Measurements from ENCODE around the gene GAN. TPM values are rescaled to one million over a fixed set of nuclear protein-coding genes. Genes with fewer than 3 reads are reported as not detected.

GAN gene
- total RNA-seq, 2 experiments from 2014 or later: 11.5 to 12.3 TPM

- Mint-ChIP-seq H3K36me3 (ENCODE audit: low read depth) (no peaks in the 10 kb centered on the region), H3K27ac (peak overlapping the region; percentile 71), H3K9me3 (no peaks in the 10 kb centered on the region), H3K4me1 (ENCODE audit: low read depth) (peaks cover 55% of the 10 kb centered on the region), H3K4me3 (peak overlapping the region; percentile 85), H3K27me3 (no peaks in the 10 kb centered on the region)
- CTCF ChIA-PET: interaction anchor here (0.7 to 2.0 kb wide), 6 partner anchors 8 to 311 kb away, joined by 3 to 9 read pairs (median 3); no protein-coding TSS in a partner anchor
- peak; percentile 51 for DNase-seq
- peak; percentile 29 for ATAC-seq
- TF ChIP-seq CTCF (IDR thresholded peaks at IDR 0.05): no peak
- POLR2A ChIA-PET: interaction anchor here (0.6 to 1.5 kb wide), 6 partner anchors 10 to 586 kb away, joined by 3 to 5 read pairs (median 3); partner anchors contain the start of genes CENPN and CMC2
- intact Hi-C loops (cut with micrococcal nuclease): no loop called here
Measured at GRCh38 chr16:81315271-81316175, 761 bp downstream of the GAN start.

- TF ChIP-seq CTCF (IDR thresholded peaks at IDR 0.05): no peak
- Mint-ChIP-seq H3K4me1 (ENCODE audit: low read depth) (peaks cover 55% of the 10 kb centered on the region), H3K27me3 (no peaks in the 10 kb centered on the region), H3K36me3 (ENCODE audit: low read depth) (no peaks in the 10 kb centered on the region), H3K4me3 (peak overlapping the region; percentile 83), H3K27ac (no peak overlapping the region), H3K9me3 (no peaks in the 10 kb centered on the region)
- ATAC-seq (no peak), DNase-seq (peak; percentile 4)
- intact Hi-C loops (cut with micrococcal nuclease): no loop called here
- ChIA-PET POLR2A (no interaction called here), CTCF (interaction anchor here (0.7 to 1.0 kb wide), 3 partner anchors 9 to 311 kb away, joined by 3 read pairs; no protein-coding TSS in a partner anchor)
Measured at GRCh38 chr16:81316176-81316496, 1.4 kb downstream of the GAN start.

GRCh38 chr16:81318711-81319110, 3.9 kb downstream of the GAN start:
- POLR2A ChIA-PET: no interaction called here
- intact Hi-C loops (cut with micrococcal nuclease): no loop called here
- Mint-ChIP-seq H3K4me1 (ENCODE audit: low read depth) (peaks cover 52% of the 10 kb centered on the region), H3K9me3 (no peaks in the 10 kb centered on the region), H3K4me3 (no peak overlapping the region), H3K36me3 (ENCODE audit: low read depth) (no peaks in the 10 kb centered on the region), H3K27me3 (no peaks in the 10 kb centered on the region), H3K27ac (no peak overlapping the region)
- no peak for ATAC-seq
- TF ChIP-seq CTCF (IDR thresholded peaks at IDR 0.05): no peak
- no peak for DNase-seq
- CTCF ChIA-PET: interaction anchor here (0.9 kb wide), 1 partner anchor 40 kb away, joined by 3 read pairs; no protein-coding TSS in a partner anchor

GRCh38 chr16:81319221-81319912, 4.6 kb downstream of the GAN start:
- no peak overlapping the region for H3K4me3 Mint-ChIP-seq
- H3K36me3 Mint-ChIP-seq (ENCODE audit: low read depth): no peaks in the 10 kb centered on the region
- intact Hi-C loops (cut with micrococcal nuclease): no loop called here
- ATAC-seq (no peak), DNase-seq (no peak)
- H3K4me1 Mint-ChIP-seq (ENCODE audit: low read depth): peaks cover 48% of the 10 kb centered on the region
- CTCF ChIA-PET: interaction anchor here (0.8 to 1.3 kb wide), 3 partner anchors 41 to 58 kb away, joined by 3 to 4 read pairs (median 3); no protein-coding TSS in a partner anchor
- H3K27ac Mint-ChIP-seq: no peak overlapping the region
- no peaks in the 10 kb centered on the region for H3K27me3 Mint-ChIP-seq
- H3K9me3 Mint-ChIP-seq: no peaks in the 10 kb centered on the region
- POLR2A ChIA-PET: no interaction called here
- TF ChIP-seq CTCF (IDR thresholded peaks at IDR 0.05): no peak

GRCh38 chr16:81321039-81321438, 6.3 kb downstream of the GAN start:
- intact Hi-C loops (cut with micrococcal nuclease): no loop called here
- no peak overlapping the region for H3K27ac Mint-ChIP-seq
- POLR2A ChIA-PET: no interaction called here

More at GRCh38 chr16:81321039-81321438, 6.3 kb downstream of the GAN start:
- H3K4me3 Mint-ChIP-seq: no peak overlapping the region
- DNase-seq (no peak), ATAC-seq (no peak)
- H3K27me3 Mint-ChIP-seq: no peaks in the 10 kb centered on the region
- peaks cover 47% of the 10 kb centered on the region for H3K4me1 Mint-ChIP-seq (ENCODE audit: low read depth)
- CTCF ChIA-PET: no interaction called here
- no peaks in the 10 kb centered on the region for H3K9me3 Mint-ChIP-seq
- no peaks in the 10 kb centered on the region for H3K36me3 Mint-ChIP-seq (ENCODE audit: low read depth)
- TF ChIP-seq CTCF (IDR thresholded peaks at IDR 0.05): no peak
